MCF 10A (cell line): Measurements from ENCODE around the gene ABAT. TPM values are rescaled to one million over a fixed set of nuclear protein-coding genes. Genes with fewer than 3 reads are reported as not detected.

ENCODE experiments used
- BruUV-seq: library from RNA; stranded (reverse); fragments of 400-500 nt; replicated peaks from 2 replicates; lab custom pipeline; 2021; lab: Mats Ljungman, UMichigan
- CTCF ChIA-PET: fragments of 300-600 bp; sonication (Branson Sonifier 250); formaldehyde crosslinking; extraction: SDS; loops from one replicate; lab custom pipeline; 2021; ENCODE audit warnings: antibody characterized with exemption, inconsistent platforms; lab: Yijun Ruan, JAX
- POLR2A ChIA-PET: fragments of 300-600, 350-650 bp; sonication (Branson Sonifier 250); formaldehyde crosslinking; extraction: SDS; loops from one replicate; lab custom pipeline; 2020; ENCODE audit warnings: antibody characterized with exemption, inconsistent platforms; lab: Yijun Ruan, JAX
- DNase-seq: peaks from one replicate; pipeline ENCODE4 v3.0.0-alpha.2; 2018; ENCODE audit not compliant: unreplicated experiment
- H3K27ac Mint-ChIP-seq: one replicate; pipeline ENCODE4 v1.8.0; 2022; ENCODE audit warnings: mild to moderate bottlenecking, low read depth, mixed read lengths; ENCODE audit not compliant: unreplicated experiment
- H3K27me3 Mint-ChIP-seq: one replicate; pipeline ENCODE4 v1.8.0; 2022; ENCODE audit warnings: mixed read lengths; ENCODE audit not compliant: insufficient read depth, unreplicated experiment
- H3K36me3 Mint-ChIP-seq: one replicate; pipeline ENCODE4 v1.8.0; 2022; ENCODE audit warnings: mild to moderate bottlenecking, moderate library complexity, mixed read lengths; ENCODE audit not compliant: insufficient read depth, unreplicated experiment
- H3K4me1 Mint-ChIP-seq: one replicate; pipeline ENCODE4 v1.8.0; 2022; ENCODE audit warnings: mixed read lengths; ENCODE audit not compliant: insufficient read depth, unreplicated experiment
- H3K4me3 Mint-ChIP-seq: one replicate; pipeline ENCODE4 v1.8.0; 2022; ENCODE audit warnings: mild to moderate bottlenecking, moderate library complexity, mixed read lengths; ENCODE audit not compliant: unreplicated experiment
- H3K9me3 Mint-ChIP-seq: one replicate; pipeline ENCODE4 v1.8.0; 2022; ENCODE audit warnings: mixed read lengths; ENCODE audit not compliant: unreplicated experiment
- CTCF ChIP-seq: fragments of 200-600 bp; IDR thresholded peaks from one replicate; pipeline ENCODE4 v1.8.0; 2022; ENCODE audit warnings: antibody characterized with exemption, mild to moderate bottlenecking; ENCODE audit not compliant: unreplicated experiment
- intact Hi-C: fragments of 100-400 bp; cut with micrococcal nuclease; formaldehyde crosslinking; loops from 2 replicates; pipeline ENCODE4 v1.14.1; 2022
- total RNA-seq: library from RNA; stranded (reverse); gene quantifications from 2 replicates; pipeline ENCODE4 v1.2.3, GENCODE V29; 2022

ABAT gene
- total RNA-seq, 1 experiment from 2014 or later, result 3.0 TPM

- no peaks in the 10 kb centered on the region for H3K27me3 Mint-ChIP-seq
Measured at GRCh38 chr16:8795091-8795490, 120.7 kb downstream of the ABAT start.

GRCh38 chr16:8795818-8796217 lies 121.4 kb downstream of the ABAT start:
- Mint-ChIP-seq H3K4me1 (peaks cover 9% of the 10 kb centered on the region), H3K36me3 (peaks cover 6% of the 10 kb centered on the region), H3K4me3 (no peak overlapping the region), H3K9me3 (no peaks in the 10 kb centered on the region), H3K27ac (no peak overlapping the region), H3K27me3 (no peaks in the 10 kb centered on the region)
- intact Hi-C loops, result loop anchor here (2.0 to 10.0 kb wide), 2 partner anchors 85 to 339 kb away; no protein-coding TSS in a partner anchor
- ChIA-PET POLR2A (interaction anchor here (0.6 kb wide), 1 partner anchor 166 kb away, joined by 3 read pairs; no protein-coding TSS in a partner anchor), CTCF (interaction anchor here (0.8 to 3.7 kb wide), 7 partner anchors 16 to 223 kb away, joined by 3 to 19 read pairs (median 4); no protein-coding TSS in a partner anchor)
- no peak for DNase-seq
- TF ChIP-seq CTCF, result no peak
- BruUV-seq, result no TSS peak

More at GRCh38 chr16:8795091-8795490, 120.7 kb downstream of the ABAT start:
- CTCF ChIA-PET, result interaction anchor here (0.7 to 3.7 kb wide), 3 partner anchors 77 to 134 kb away, joined by 3 to 19 read pairs (median 3); no protein-coding TSS in a partner anchor
- no peaks in the 10 kb centered on the region for H3K36me3 Mint-ChIP-seq
- no peaks in the 10 kb centered on the region for H3K9me3 Mint-ChIP-seq
- TF ChIP-seq CTCF, result no peak
- no TSS peak for BruUV-seq
- POLR2A ChIA-PET, result interaction anchor here (0.9 kb wide), 1 partner anchor 123 kb away, joined by 4 read pairs; no protein-coding TSS in a partner anchor
- DNase-seq, result no peak
- intact Hi-C loops, result loop anchor here (10.0 kb wide), 1 partner anchor 340 kb away; no protein-coding TSS in a partner anchor
- peaks cover 9% of the 10 kb centered on the region for H3K4me1 Mint-ChIP-seq
- no peak overlapping the region for H3K27ac Mint-ChIP-seq
- no peak overlapping the region for H3K4me3 Mint-ChIP-seq

GRCh38 chr16:8796469-8797363 lies 122.3 kb downstream of the ABAT start:
- peaks cover 15% of the 10 kb centered on the region for H3K36me3 Mint-ChIP-seq
- intact Hi-C loops, result loop anchor here (2.0 to 10.0 kb wide), 2 partner anchors 84 to 338 kb away; no protein-coding TSS in a partner anchor
- ChIA-PET CTCF (interaction anchor here (0.7 to 3.7 kb wide), 16 partner anchors 9 to 230 kb away, joined by 3 to 19 read pairs (median 4); no protein-coding TSS in a partner anchor), POLR2A (interaction anchor here (0.6 to 1.9 kb wide), 8 partner anchors 10 to 159 kb away, joined by 3 to 8 read pairs (median 4); partner anchors contain the start of gene CARHSP1)
- H3K27me3 Mint-ChIP-seq, result no peaks in the 10 kb centered on the region
- TF ChIP-seq CTCF, result no peak
- H3K4me3 Mint-ChIP-seq, result peak overlapping the region; percentile 92
- H3K4me1 Mint-ChIP-seq, result peaks cover 9% of the 10 kb centered on the region
- DNase-seq, result no peak
- H3K27ac Mint-ChIP-seq, result peak overlapping the region; percentile 97
- no peaks in the 10 kb centered on the region for H3K9me3 Mint-ChIP-seq
- BruUV-seq, result TSS peak; percentile 73
